Measurements from ENCODE around the gene FBXO28.
A peak's percentile ranks its signal among the peaks of the same experiment; 100 is the strongest.

FBXO28 gene

GRCh38 chr1:224113545-224113917 is 380 bp upstream of the FBXO28 start:
- H3K27me3 ChIP-seq (replicated peaks; ENCODE audit: control insufficient read depth, insufficient read depth, low read length, poor library complexity, severe bottlenecking): no peaks in the 10 kb centered on the region
- no peaks in the 10 kb centered on the region for H3K9me3 ChIP-seq (ENCODE audit: control insufficient read depth, low read length)
- H3K27ac ChIP-seq (ENCODE audit: insufficient read depth, low read length, poor library complexity, severe bottlenecking): peak overlapping the region; percentile 92
- DNase-seq: no peak
- peaks cover under 1% of the 10 kb centered on the region for H3K36me3 ChIP-seq (ENCODE audit: control insufficient read depth, insufficient read depth, low read length)
- peak overlapping the region; percentile 94 for H3K4me3 ChIP-seq (ENCODE audit: insufficient read depth, low read depth, low read length, poor library complexity, severe bottlenecking)
- peaks cover 13% of the 10 kb centered on the region for H3K4me1 ChIP-seq (ENCODE audit: control insufficient read depth, insufficient read depth, low read length, poor library complexity, severe bottlenecking)

GRCh38 chr1:224114787-224115175 is 870 bp downstream of the FBXO28 start:
- Histone ChIP-seq H3K4me1 (ENCODE audit: control insufficient read depth, insufficient read depth, low read length, poor library complexity, severe bottlenecking) (peaks cover 13% of the 10 kb centered on the region), H3K27ac (ENCODE audit: insufficient read depth, low read length, poor library complexity, severe bottlenecking) (peak overlapping the region; percentile 92), H3K27me3 (replicated peaks; ENCODE audit: control insufficient read depth, insufficient read depth, low read length, poor library complexity, severe bottlenecking) (no peaks in the 10 kb centered on the region), H3K9me3 (ENCODE audit: control insufficient read depth, low read length) (no peaks in the 10 kb centered on the region), H3K4me3 (ENCODE audit: insufficient read depth, low read depth, low read length, poor library complexity, severe bottlenecking) (peak overlapping the region; percentile 94), H3K36me3 (ENCODE audit: control insufficient read depth, insufficient read depth, low read length) (peaks cover 8% of the 10 kb centered on the region)
- DNase-seq: no peak

DNA sequence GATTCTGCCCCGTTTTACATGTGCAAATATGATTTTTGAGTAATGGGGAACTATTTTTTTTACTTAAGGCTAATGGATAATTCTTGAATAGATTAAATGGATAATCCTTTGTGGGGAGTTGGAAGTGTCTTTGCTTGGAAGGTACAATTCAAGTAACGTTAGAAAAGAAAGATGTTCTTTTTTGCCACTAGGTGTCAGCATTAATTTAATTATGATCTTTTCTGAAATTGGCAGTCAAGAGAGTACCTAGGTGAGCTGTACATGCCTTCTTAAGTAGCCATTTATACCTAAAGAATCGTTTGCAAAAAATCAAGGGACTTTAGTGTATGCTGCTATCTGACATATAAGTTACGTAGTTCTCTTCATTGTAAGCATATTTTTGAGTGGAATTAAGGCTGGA is 2.2 kb downstream of the FBXO28 start:
- Histone ChIP-seq H3K4me3 (ENCODE audit: insufficient read depth, low read depth, low read length, poor library complexity, severe bottlenecking) (no peak overlapping the region), H3K4me1 (ENCODE audit: control insufficient read depth, insufficient read depth, low read length, poor library complexity, severe bottlenecking) (peaks cover 13% of the 10 kb centered on the region), H3K27me3 (replicated peaks; ENCODE audit: control insufficient read depth, insufficient read depth, low read length, poor library complexity, severe bottlenecking) (no peaks in the 10 kb centered on the region), H3K27ac (ENCODE audit: insufficient read depth, low read length, poor library complexity, severe bottlenecking) (no peak overlapping the region), H3K9me3 (ENCODE audit: control insufficient read depth, low read length) (no peaks in the 10 kb centered on the region), H3K36me3 (ENCODE audit: control insufficient read depth, insufficient read depth, low read length) (peaks cover 8% of the 10 kb centered on the region)
- no peak for DNase-seq

- Histone ChIP-seq H3K4me1 (ENCODE audit: control insufficient read depth, insufficient read depth, low read length, poor library complexity, severe bottlenecking) (peaks cover 10% of the 10 kb centered on the region), H3K4me3 (ENCODE audit: insufficient read depth, low read depth, low read length, poor library complexity, severe bottlenecking) (no peak overlapping the region), H3K27me3 (replicated peaks; ENCODE audit: control insufficient read depth, insufficient read depth, low read length, poor library complexity, severe bottlenecking) (no peaks in the 10 kb centered on the region), H3K9me3 (ENCODE audit: control insufficient read depth, low read length) (no peaks in the 10 kb centered on the region), H3K27ac (ENCODE audit: insufficient read depth, low read length, poor library complexity, severe bottlenecking) (no peak overlapping the region), H3K36me3 (ENCODE audit: control insufficient read depth, insufficient read depth, low read length) (peaks cover 8% of the 10 kb centered on the region)
- no peak for DNase-seq
Measured at GRCh38 chr1:224118688-224119087, 4.8 kb downstream of the FBXO28 start.

DNA sequence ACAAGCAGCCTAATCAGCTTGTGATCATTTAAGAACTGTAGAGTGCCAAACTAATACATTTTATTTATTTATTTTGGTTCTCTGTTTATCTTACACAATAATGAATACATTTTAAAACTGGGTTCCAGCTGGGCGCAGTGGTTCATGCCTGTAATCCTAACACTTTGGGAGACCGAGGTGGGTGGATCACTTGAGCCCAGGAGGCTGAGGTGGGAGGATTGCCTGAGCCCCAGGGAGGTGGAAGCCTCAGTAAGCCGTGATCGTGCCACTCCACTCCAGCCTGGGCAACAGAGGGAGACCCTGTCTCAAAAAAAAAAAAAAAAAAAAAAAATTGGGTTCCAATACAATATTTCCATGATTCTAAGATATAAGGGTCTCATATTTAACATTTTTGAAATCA is 9.2 kb downstream of the FBXO28 start:
- DNase-seq: no peak
- H3K36me3 ChIP-seq (ENCODE audit: control insufficient read depth, insufficient read depth, low read length): peaks cover 8% of the 10 kb centered on the region
- H3K4me1 ChIP-seq (ENCODE audit: control insufficient read depth, insufficient read depth, low read length, poor library complexity, severe bottlenecking): no peaks in the 10 kb centered on the region
- no peaks in the 10 kb centered on the region for H3K9me3 ChIP-seq (ENCODE audit: control insufficient read depth, low read length)
- H3K27ac ChIP-seq (ENCODE audit: insufficient read depth, low read length, poor library complexity, severe bottlenecking): no peak overlapping the region
- no peak overlapping the region for H3K4me3 ChIP-seq (ENCODE audit: insufficient read depth, low read depth, low read length, poor library complexity, severe bottlenecking)
- H3K27me3 ChIP-seq (replicated peaks; ENCODE audit: control insufficient read depth, insufficient read depth, low read length, poor library complexity, severe bottlenecking): no peaks in the 10 kb centered on the region

DNA sequence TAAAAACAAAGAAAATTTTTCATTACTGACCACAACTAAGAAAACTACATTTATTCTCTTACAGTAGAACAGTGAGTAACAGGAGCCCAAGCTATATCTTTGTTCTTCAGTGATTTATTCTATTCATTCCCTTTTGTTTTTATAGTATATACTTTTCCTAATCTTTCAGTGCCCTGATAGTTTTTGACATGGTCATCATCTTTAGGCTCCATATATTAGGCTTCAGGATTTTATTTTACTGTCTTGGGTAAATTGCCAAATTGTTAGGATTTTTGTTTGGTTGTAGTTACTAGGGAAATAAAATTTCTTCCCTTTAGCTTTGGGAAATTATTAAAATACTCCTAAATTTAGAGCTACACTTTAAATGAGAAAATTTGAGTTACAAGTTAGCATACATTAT is 10.3 kb downstream of the FBXO28 start:
- Histone ChIP-seq H3K4me3 (ENCODE audit: insufficient read depth, low read depth, low read length, poor library complexity, severe bottlenecking) (no peak overlapping the region), H3K36me3 (ENCODE audit: control insufficient read depth, insufficient read depth, low read length) (peaks cover 4% of the 10 kb centered on the region), H3K9me3 (ENCODE audit: control insufficient read depth, low read length) (no peaks in the 10 kb centered on the region), H3K27ac (ENCODE audit: insufficient read depth, low read length, poor library complexity, severe bottlenecking) (no peak overlapping the region), H3K27me3 (replicated peaks; ENCODE audit: control insufficient read depth, insufficient read depth, low read length, poor library complexity, severe bottlenecking) (no peaks in the 10 kb centered on the region), H3K4me1 (ENCODE audit: control insufficient read depth, insufficient read depth, low read length, poor library complexity, severe bottlenecking) (no peaks in the 10 kb centered on the region)
- no peak for DNase-seq

GRCh38 chr1:224127925-224128819 is 14.3 kb downstream of the FBXO28 start:
- H3K4me3 ChIP-seq (ENCODE audit: insufficient read depth, low read depth, low read length, poor library complexity, severe bottlenecking): no peak overlapping the region
- peaks cover 26% of the 10 kb centered on the region for H3K36me3 ChIP-seq (ENCODE audit: control insufficient read depth, insufficient read depth, low read length)
- no peaks in the 10 kb centered on the region for H3K27me3 ChIP-seq (replicated peaks; ENCODE audit: control insufficient read depth, insufficient read depth, low read length, poor library complexity, severe bottlenecking)
- no peaks in the 10 kb centered on the region for H3K4me1 ChIP-seq (ENCODE audit: control insufficient read depth, insufficient read depth, low read length, poor library complexity, severe bottlenecking)
- H3K27ac ChIP-seq (ENCODE audit: insufficient read depth, low read length, poor library complexity, severe bottlenecking): no peak overlapping the region
- no peak for DNase-seq
- H3K9me3 ChIP-seq (ENCODE audit: control insufficient read depth, low read length): no peaks in the 10 kb centered on the region

DNA sequence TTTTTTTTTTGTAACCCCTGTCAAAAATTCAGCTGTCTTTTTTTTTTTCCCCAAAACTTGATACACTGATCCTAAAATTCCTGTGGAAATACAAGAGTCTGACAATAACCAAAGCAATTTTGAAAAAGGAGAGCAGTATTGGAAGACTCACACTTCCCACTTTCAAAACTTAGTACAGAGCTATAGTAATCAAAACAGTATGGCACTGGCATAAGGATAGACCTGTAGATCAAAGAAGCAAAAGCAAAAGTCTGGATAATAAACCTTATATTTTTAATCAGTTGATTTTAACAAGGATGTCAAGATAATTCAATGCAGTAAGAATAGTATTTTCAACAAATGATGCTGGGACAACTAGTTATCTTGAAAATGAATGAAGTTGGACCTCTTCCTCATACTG is 17.3 kb downstream of the FBXO28 start:
- Histone ChIP-seq H3K27ac (ENCODE audit: insufficient read depth, low read length, poor library complexity, severe bottlenecking) (no peak overlapping the region), H3K4me3 (ENCODE audit: insufficient read depth, low read depth, low read length, poor library complexity, severe bottlenecking) (no peak overlapping the region), H3K36me3 (ENCODE audit: control insufficient read depth, insufficient read depth, low read length) (peaks cover 37% of the 10 kb centered on the region), H3K9me3 (ENCODE audit: control insufficient read depth, low read length) (no peaks in the 10 kb centered on the region), H3K27me3 (replicated peaks; ENCODE audit: control insufficient read depth, insufficient read depth, low read length, poor library complexity, severe bottlenecking) (no peaks in the 10 kb centered on the region), H3K4me1 (ENCODE audit: control insufficient read depth, insufficient read depth, low read length, poor library complexity, severe bottlenecking) (no peaks in the 10 kb centered on the region)
- no peak for DNase-seq

DNA sequence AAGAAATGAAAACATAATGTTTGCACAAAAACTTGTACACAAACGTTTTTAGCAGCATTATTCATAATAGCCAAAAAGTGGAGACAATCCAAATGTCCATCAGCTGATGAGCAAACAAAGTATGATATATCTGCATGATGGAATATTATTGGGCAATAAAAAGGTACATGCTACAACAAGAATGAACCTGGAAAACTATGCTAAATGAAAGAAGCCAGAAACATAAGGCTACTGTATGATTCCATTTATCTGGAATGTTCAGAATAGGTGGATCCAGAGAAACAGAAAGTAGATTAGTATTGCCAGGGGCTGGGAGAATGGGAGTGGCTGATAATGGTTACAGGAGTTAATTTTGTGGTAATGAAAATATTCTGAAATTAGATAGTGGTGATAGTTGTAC is 19.0 kb downstream of the FBXO28 start:
- H3K36me3 ChIP-seq (ENCODE audit: control insufficient read depth, insufficient read depth, low read length): peaks cover 37% of the 10 kb centered on the region
- H3K27ac ChIP-seq (ENCODE audit: insufficient read depth, low read length, poor library complexity, severe bottlenecking): no peak overlapping the region
- H3K4me1 ChIP-seq (ENCODE audit: control insufficient read depth, insufficient read depth, low read length, poor library complexity, severe bottlenecking): no peaks in the 10 kb centered on the region
- no peaks in the 10 kb centered on the region for H3K27me3 ChIP-seq (replicated peaks; ENCODE audit: control insufficient read depth, insufficient read depth, low read length, poor library complexity, severe bottlenecking)
- DNase-seq: no peak
- no peaks in the 10 kb centered on the region for H3K9me3 ChIP-seq (ENCODE audit: control insufficient read depth, low read length)
- H3K4me3 ChIP-seq (ENCODE audit: insufficient read depth, low read depth, low read length, poor library complexity, severe bottlenecking): no peak overlapping the region

DNA sequence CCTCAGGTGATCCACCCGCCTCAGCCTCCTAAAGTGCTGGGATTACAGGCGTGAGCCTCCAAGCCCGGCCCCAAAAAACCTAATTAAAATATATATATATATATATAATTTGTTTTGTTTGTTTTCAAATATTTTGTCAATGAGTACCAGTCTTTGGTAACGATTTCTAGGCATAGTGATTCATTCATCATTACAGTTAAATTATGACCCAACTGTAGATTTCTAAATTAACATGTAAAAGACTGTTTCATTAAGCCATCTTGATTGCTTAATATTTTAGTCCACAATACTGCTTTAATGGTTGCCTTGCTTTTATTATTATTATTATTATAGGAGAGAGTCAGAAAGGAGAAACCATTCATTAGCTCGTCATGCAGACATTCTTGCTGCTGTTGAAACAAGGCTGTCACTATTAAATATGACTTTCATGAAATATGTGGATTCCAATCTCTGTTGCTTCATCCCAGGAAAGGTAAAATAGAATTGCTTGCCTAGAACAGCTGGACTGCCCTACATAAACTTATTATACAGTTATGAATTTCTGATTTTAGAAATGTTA is 19.9 kb downstream of the FBXO28 start:
- Histone ChIP-seq H3K4me1 (ENCODE audit: control insufficient read depth, insufficient read depth, low read length, poor library complexity, severe bottlenecking) (no peaks in the 10 kb centered on the region), H3K9me3 (ENCODE audit: control insufficient read depth, low read length) (no peaks in the 10 kb centered on the region), H3K4me3 (ENCODE audit: insufficient read depth, low read depth, low read length, poor library complexity, severe bottlenecking) (no peak overlapping the region), H3K27ac (ENCODE audit: insufficient read depth, low read length, poor library complexity, severe bottlenecking) (no peak overlapping the region), H3K36me3 (ENCODE audit: control insufficient read depth, insufficient read depth, low read length) (peaks cover 37% of the 10 kb centered on the region), H3K27me3 (replicated peaks; ENCODE audit: control insufficient read depth, insufficient read depth, low read length, poor library complexity, severe bottlenecking) (no peaks in the 10 kb centered on the region)
- no peak for DNase-seq

Measured in effector memory CD4-positive, alpha-beta T cell (primary cell).